ENCODE data around the gene ATP8B4.
"Not testable (repeated sequence)": the region's sequence is repeated elsewhere in the genome, so short reads cannot be mapped to it uniquely, and the experiment has no call there.

Gene ATP8B4, protein sequence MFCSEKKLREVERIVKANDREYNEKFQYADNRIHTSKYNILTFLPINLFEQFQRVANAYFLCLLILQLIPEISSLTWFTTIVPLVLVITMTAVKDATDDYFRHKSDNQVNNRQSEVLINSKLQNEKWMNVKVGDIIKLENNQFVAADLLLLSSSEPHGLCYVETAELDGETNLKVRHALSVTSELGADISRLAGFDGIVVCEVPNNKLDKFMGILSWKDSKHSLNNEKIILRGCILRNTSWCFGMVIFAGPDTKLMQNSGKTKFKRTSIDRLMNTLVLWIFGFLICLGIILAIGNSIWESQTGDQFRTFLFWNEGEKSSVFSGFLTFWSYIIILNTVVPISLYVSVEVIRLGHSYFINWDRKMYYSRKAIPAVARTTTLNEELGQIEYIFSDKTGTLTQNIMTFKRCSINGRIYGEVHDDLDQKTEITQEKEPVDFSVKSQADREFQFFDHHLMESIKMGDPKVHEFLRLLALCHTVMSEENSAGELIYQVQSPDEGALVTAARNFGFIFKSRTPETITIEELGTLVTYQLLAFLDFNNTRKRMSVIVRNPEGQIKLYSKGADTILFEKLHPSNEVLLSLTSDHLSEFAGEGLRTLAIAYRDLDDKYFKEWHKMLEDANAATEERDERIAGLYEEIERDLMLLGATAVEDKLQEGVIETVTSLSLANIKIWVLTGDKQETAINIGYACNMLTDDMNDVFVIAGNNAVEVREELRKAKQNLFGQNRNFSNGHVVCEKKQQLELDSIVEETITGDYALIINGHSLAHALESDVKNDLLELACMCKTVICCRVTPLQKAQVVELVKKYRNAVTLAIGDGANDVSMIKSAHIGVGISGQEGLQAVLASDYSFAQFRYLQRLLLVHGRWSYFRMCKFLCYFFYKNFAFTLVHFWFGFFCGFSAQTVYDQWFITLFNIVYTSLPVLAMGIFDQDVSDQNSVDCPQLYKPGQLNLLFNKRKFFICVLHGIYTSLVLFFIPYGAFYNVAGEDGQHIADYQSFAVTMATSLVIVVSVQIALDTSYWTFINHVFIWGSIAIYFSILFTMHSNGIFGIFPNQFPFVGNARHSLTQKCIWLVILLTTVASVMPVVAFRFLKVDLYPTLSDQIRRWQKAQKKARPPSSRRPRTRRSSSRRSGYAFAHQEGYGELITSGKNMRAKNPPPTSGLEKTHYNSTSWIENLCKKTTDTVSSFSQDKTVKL

DNA sequence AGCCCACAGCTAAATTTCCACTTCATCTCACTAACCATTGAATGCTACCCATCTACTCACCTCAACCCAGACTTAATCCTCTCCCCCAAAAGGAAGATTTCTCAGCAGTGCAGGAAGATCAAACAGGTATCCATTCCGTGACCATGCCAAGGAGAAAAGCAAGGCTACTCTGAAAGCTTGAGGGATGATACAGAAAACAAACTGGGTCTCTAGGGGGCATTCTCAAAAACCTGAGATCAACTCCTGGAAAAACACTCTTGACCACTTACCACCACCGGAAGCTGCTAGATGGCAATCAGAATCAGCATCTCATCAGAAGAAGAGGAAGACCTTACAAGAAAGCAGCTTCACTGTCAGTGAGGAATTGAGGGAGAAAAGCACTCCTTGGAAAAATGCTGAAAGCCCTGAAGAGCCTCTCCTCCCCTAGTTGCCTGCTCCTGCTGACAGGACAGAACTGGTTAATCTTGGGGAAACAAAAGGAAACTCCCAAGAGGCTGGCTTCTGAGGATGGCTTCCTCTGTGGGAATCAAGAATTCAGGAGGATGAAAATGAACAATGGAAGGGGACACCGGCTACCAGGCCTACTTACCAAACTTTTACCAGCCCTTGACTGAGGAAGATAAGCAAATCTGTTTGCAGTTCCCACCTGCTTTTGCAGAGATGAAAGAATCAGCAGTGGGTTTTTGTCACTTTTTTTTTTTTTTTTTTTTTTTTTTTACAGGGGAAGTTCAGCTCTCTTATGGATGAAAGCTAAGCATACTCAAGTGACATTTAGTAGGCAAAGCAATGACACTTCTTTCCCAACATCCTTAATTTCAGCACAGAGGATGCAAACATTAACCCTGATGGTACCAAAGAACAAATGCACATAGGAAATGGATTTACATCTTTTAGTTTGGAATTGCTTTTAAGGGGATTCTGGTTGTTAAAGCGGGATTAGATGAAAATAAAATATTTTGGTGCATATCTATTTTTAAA lies at the start of gene ATP8B4:
TSS of gene ATP8B4 (minus strand) at position 171 of the 978 bp plus-strand sequence. CDS start 12,267 bp downstream, outside the sequence.
- no peak for DNase-seq

DNA sequence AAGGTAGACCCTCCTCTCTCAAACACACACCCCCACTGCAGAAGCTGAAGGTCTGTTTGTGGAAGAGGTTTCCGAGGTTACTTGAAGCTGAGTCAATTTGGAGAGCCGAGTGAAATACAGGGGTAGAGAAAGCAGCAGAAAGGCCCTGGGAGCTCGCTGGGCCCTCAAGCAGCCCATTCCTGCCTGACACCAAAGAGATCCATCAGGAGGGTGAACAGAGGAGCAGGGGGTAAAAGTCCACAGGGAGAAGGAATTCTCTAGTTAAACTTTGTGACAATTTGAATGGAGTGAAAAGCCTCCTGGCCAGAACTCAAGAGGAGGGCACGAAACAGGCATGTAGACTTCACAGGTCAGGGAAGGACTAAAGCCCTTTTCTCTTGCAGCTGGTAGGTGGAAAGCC lies 49.3 kb upstream of the ATP8B4 start:
- DNase-seq = no peak

DNA sequence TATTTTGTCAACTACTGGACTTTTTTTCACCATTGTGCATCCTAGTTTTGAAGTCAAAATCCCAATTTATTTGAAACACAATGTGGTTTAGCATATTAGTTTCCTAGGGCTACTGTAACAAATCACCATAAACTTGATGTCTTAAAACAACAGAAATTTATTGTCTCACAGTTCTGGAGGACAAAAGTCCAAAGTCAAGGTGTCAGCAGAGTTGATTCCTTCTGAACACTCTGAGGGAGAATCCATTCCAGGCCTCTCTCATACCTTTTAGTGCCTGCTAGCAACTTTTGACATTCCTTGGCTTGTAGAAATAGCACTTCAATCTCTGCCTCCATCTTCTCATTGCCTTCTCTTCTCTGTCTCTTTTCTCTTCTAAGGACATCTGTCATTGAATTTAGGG lies 48.1 kb upstream of the ATP8B4 start:
- no peak for DNase-seq

DNA sequence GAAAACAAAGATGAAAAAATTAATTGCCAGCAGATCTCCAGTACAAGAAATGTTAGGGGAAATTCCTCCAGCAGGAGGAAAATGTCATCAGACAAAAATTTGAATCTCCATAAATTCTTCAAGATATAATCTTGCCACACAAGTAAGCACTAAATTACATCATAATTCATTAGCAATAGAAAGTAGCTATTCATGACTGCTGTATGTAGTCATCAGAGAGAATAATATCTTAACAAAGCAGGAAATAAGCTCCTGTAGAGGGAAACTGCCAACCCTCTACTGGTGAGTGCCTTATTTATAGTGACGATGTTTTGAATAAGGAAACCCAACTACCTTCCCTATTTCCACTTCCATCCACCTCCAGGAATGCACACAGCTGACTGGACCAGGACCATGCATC lies 47.2 kb upstream of the ATP8B4 start:
- DNase-seq = no peak

DNA sequence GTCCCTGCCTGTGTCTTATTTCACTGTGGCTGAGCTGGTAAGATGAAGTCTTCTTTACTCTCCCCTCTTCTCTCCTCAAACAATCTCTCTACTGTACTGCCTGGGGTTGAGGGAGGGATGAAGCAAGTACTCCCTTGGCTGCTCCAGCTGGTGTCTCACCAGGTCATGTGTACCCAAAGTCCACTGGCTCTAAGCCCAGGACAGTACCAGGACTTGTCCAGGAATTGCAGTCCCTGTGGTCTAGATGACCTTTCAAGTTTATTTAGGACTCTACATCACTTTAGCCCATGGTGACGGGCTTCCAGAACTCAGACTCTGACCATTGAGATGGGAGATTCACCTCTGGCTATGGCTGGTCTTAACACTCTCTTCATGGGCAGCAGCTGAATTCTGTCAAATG lies 45.4 kb upstream of the ATP8B4 start:
- no peak for DNase-seq

DNA sequence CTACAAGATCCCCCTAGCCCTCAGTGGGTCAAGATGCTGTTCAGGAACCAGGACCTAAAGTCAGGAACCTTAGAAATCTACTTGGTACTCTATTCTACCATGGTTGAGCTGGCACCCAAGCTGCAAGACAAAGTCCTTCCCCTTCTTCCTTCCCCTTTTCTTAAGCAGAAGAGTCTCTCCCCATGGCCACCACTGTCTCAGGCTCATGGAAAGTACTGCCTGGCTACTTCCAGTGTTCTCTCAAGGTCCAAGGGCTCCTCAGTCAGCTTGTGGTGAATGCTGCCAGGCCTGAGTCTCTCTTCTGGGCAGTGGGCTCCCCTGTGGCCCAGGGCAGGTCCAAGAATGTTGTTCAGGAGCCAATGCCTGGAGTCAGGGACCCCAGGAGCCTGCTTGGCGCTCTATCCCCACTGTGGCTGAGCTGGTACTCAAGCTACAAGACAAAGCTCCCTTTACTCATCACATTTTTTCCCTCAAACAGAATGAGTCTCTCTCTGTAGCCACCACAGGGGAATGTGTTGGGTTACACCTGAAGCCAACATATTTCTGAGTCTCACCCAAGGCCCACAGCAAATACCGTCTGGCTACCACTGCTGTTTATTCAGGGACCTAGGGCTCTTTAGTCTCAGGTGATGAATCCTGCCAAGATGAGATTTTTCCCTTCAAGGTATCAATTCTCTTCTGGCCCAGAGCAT lies 44.8 kb upstream of the ATP8B4 start:
- no peak for DNase-seq

DNA sequence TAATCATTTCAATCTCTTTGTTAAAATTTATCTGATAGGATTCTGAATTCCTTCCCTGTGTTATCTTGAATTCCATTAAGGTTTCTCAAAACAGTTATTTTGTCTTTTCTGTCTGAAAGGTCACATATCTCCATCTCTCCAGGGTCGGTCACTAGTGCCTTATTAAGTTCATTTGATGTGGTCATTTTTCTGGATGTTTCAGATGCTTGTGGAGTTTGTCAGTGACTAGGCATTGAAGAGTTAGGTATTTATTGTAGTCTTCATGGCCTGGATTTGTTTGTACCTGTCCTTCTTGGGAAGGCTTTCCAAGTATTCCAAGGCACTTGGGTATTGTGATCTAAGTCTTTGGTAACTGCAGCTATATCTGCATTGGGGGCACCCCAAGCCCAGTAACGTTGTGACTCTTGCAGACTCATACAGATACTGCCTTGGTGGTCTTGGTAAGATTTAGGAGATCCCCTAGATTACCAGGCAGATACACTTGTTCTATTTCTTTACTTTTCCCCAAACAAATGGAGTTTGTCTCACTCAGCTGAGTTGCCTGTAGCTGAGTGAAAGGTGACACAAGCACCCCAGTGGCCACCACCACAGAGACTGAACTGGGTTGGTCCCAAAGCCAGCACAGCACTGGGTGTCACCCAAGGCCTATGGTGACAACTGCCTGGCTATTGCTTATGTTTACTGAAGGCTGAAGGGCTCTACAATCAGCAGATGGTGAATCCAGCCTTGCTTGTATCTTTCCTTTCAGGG lies 44.1 kb upstream of the ATP8B4 start:
- no peak for DNase-seq

DNA sequence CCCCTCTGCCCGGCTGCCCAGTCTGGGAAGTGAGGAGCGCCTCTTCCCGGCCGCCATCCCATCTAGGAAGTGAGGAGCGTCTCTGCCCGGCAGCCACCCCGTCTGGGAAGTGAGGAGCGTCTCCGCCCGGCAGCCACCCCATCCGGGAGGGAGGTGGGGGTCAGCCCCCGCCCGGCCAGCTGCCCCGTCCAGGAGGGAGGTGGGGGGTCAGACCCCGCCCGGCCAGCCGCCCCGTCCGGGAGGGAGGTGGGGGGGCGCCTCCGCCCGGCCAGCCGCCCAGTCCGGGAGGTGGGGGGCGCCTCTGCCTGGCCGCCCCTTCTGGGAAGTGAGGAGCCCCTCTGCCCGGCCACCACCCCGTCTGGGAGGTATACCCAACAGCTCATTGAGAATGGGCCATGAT lies 39.2 kb upstream of the ATP8B4 start:
- DNase-seq = not testable (repeated sequence)

DNA sequence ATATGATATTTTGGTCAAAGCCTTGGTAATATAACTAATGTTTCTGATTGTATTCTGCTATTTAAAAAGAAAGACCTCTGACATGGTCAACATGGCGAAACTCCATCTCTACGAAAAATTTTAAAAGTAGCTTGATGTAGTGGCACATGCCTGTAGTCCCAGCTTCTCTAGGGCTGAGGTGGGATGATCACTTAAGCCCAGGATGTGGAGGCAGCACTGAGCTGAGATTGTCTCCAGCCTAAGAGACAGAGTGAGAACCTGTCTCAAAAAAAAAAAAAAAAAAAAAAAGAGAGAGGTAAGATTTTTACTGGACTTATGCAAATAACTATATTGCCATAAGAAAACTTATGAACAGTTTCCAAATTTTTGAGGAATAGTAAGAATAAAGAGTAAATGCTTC lies 32.4 kb upstream of the ATP8B4 start:
- DNase-seq = no peak

DNA sequence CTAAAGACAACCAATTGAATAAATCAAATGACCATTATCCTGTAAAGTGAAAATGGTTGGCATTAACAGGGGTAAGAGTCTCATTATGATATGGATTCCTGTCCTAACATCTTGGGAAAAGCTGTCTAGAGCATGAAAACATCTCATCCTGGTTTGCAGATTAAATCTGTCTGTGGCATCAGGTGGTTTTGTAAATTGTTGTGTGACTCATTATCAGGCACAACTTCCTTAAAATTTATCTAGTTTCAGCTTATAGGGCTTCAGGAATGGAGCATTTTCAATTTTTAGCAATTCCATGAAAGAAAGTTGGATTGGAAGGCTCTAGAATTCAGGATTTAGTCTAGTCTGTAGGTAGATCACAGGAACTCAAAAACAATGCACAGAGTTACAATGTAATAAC lies 31.8 kb upstream of the ATP8B4 start:
- no peak for DNase-seq

DNA sequence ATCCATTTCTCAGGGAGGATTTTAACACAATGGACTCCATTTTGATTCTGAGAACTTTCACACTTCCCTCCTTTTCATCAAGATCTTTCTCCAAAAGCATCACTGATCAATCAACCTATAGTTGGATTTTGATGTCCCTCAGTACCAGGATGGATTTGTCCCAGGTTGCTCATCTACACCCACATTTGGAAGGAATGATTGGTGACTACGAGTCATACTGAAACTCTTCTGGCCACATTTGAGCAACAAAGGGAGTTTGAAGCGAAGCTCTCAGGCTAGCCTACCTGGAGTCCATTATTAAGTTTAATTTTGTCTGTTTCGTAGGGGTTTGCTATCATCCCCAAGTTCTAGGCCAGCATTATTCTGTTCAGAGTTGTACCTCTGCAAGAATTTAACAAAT lies 31.3 kb upstream of the ATP8B4 start:
- no peak for DNase-seq

DNA sequence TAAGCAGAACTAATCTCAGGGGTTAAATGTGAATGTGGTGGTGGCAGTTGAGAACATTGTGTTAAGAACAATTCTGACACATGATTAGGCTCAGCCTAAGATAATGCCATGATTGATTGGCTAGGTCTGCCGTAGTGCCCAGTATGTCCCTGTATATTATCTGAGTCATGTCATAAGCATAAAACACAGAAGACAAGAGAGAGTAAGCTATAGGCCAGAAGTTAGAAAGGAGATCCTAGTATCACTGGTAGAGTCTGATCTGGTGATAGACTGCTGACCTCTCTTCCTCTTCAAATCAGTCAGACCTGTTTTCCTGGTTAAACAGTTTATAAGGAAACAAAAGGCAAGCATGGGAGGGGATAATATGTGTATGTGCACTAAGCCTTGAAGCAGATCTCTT lies 30.1 kb upstream of the ATP8B4 start:
- DNase-seq = no peak

DNA sequence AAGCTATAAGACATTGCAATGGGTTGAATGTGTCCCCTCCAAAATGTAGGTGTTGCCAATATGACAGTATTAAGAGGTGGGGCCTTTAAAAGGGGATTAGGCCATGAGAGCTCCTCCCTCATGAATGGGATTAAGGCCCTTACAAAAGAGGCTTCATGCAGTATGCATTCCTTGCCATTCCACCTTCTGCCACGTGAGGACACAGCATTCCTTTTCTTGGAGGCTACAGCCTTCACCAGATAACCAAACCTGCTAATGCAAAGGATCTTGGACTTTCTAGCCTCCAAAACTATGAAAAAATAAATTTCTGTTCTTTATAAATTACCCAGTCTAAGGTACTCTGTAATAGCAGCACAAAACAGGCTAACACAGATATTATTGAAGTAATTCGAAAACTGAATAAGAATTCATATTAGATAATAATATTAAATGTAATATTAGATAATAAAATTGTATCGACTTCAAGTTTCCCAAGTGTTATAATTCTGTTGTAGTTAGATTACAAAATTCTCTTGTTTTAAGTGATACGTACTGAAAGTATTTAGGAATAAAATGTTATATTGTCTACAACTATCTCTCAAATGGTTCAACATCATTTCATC lies 29.4 kb upstream of the ATP8B4 start:
- no peak for DNase-seq

DNA sequence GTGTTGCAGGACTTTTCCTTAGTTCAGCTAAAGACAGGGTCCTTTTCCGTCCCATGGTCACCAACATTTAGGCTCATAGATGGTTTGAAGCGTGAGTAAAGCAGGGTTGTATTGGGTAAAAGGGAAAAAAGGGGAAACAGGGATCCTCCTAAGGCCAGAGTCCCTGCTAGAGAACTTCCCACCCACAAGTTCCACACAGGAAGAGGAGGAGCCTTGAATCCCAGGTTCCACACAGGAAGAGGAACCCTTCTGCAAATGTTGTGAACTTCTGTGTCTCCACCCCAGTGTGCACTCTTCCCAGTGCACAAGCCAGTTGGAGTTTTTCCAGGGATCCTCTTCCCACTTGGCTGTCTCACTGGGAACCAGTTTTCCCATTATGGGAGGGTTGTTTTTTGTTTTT lies 27.6 kb upstream of the ATP8B4 start:
- DNase-seq = no peak

DNA sequence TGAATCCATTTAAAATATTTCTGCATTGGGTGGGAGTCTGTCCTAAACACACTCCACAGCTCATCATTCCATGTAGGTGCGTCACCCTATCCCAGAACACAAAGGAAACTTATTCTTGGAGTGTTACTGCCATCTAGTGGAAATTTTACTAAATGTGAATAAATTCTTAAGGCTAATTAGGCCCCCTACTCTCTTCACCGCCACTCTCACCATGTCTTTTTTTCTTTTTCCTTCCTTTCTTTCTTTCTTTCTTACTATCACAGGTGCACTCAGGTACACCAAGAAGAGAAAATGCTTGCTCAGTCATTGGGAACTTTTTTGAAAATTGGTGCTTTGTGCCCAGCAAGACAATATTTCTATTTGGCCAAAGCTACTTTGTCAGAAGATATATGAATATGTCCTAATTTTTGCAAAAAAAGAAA lies 26.4 kb upstream of the ATP8B4 start:
- DNase-seq = peak in 2 of 14 donors; percentile 6 to 15

DNA sequence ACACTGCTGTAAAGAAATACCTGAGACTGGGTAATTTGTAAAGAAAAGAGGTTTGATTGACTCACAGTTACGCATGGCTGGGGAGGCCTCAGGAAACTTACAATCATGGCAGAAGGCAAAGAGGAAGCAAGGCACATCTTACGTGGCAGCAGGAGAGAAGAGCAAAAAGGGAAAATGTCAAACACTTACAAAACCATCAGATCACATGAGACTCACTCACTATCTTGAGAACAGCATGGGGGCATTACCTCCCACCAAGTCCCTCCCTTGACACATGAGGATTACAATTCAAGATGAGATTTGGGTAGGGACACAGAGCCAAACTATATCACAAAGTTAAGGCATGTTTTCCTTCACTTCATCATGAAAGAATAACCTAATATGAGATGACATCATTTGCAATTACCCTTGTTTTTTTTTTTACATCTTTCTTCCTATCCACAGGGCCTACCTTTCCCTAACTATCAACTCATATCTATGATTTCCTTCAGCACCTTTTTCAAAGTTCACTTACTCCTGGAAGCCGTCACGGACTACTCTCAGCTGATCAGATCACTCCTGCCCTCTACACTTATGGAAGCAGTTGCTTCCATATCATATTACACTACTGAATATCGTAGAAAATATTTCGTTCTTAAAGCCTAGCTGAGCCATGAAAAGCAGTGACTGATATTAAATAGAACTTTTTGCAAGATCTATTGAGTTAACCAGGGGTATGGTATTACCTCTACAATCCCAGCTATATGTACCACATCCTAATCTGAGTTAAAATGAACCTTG lies 25.5 kb upstream of the ATP8B4 start:
- DNase-seq = no peak

DNA sequence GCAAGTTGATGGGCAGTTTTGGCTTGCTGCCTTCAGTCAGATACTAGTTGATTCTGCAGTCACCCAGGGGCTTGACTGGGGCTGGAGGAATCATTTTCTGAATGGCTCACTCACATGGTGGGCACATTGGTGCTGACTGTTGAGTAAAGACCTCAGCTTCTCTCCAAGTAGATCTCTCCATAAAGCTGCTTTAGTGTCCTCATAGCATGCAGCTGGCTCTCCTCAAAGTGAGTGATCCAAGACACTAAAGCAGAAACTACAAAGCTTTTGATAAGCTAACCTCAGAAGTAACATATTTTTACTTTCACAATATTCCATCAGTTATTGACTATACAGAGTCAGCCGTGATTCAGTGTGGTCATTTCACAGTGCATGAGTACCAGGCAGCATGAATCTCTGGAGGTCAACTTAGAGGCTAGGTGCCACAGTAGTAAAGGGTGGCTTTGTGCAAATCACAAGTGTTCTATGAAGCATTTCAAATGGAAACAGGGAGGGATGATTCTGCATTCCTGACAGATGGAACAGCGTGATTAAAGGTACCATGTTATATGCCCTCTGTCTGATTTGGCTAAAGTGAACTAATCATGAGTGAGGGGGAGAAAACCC lies 24.3 kb upstream of the ATP8B4 start:
- no peak for DNase-seq

DNA sequence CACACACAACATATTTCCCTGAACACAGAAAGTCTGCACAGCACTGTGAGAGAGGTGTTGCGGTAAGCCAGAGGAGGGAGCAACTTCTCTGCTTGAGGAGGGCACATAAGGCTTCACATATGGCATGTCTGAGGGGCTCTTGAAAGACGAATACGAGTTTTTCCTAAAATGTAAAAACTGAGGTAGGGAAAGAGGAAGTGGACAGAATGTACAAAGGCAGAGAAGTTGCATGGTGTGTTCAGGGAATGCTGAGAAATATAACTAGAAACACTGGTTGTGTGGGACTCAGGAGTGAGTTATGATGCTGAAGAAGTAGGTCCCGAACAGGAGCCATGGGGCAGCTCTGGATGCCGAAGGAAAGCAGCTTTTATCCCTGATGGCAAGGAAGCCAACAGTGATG lies 22.8 kb upstream of the ATP8B4 start:
- no peak for DNase-seq

DNA sequence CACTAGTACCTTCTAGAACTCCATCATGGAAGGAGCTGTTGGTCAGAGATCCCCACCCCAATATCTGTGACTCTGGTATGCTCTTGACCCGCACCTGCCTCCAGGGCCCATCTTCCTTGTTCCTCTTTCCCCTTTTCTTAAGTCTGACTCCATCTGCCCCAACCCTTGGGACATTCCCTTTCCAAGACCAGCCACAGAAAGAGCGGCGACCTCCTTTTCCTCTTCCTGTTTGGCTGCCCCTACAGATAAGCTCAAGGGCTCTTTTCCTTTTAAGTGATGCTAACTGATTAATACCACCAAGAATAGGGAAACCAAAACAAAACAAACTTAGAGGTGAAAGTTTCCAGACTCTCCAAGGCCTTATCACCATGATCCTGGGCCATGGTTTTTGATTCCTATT lies 21.9 kb upstream of the ATP8B4 start:
- DNase-seq = no peak
